SKM-1 treated with dmso at 0.1 percent for 144 hours (cell line): ENCODE data around the gene ADSS1.

Experiments used
- DNase-seq: peaks from one replicate; lab custom pipeline; 2025; ENCODE audit not compliant: unreplicated experiment; lab: John Stamatoyannopoulos, UW

ADSS1 gene

DNA sequence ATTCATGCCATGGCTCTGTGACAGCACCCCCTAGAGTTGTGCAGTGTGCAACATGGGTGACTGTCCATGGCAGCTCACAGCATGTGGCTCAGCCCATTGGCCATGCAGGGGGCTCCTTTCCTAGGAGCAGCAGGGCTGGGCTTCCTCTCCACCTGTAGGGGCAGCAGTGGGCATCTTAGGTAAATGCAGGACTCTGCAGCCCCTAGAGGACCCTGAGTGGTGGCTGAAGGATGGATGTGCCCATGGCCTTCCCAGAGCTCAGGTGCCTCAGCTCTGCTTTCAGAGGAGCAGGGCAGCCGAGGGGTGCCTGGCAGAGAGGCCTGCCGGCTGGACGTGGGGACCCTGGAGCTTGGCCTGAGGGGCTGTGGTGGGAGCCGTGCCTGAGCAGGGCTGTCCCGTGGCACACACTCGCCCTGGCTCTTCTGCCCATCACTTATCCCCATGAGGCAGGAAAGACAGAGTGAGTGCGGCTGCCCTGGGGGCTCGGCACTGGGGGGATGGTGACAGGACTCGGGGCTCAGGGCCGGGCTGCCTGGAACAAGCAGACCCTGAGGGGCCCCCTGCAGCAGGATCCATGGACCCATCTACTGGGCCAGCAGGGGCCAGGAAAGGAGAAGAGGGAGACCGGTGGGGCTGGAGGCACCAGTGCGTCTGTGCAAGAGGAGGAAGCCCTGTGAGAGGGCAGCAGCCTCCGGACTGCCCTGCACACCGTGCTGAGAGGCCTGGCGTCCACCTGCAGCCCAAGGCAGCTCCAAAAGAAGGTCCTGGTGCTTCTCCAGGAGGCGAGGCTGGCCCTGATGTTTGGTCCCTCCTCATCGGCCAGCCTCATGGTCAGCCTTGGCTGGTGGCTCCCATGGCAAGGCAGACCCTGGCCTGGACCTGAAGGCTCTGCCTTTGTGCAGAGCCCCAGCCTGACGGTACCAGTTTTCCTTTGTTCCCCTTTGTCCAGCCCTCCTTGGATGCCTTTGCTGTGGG is 7.6 kb downstream of the ADSS1 start:
- DNase-seq: no peak

DNA sequence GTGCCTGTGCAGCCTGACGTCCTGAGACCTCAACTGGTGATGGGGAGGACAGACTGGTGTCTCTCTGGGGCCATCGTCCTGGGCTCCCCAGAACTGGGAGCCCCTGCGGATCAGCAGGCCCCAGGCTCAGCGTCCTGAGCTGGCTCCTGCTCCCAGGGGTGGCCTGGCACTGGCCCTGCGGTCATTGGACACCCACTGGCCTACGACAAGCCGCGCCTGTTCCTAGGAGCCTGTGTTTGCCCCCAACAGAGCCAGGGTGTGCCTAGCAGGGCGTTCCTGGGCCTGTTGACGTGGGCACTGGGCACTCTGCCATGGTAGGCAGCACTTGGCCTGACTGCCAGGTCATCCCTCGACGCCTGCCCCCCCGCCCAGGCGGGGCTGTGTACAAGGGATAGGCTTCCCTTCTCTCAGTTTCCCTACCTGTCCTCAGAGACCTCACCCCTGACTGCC is 8.4 kb downstream of the ADSS1 start:
- no peak for DNase-seq

DNA sequence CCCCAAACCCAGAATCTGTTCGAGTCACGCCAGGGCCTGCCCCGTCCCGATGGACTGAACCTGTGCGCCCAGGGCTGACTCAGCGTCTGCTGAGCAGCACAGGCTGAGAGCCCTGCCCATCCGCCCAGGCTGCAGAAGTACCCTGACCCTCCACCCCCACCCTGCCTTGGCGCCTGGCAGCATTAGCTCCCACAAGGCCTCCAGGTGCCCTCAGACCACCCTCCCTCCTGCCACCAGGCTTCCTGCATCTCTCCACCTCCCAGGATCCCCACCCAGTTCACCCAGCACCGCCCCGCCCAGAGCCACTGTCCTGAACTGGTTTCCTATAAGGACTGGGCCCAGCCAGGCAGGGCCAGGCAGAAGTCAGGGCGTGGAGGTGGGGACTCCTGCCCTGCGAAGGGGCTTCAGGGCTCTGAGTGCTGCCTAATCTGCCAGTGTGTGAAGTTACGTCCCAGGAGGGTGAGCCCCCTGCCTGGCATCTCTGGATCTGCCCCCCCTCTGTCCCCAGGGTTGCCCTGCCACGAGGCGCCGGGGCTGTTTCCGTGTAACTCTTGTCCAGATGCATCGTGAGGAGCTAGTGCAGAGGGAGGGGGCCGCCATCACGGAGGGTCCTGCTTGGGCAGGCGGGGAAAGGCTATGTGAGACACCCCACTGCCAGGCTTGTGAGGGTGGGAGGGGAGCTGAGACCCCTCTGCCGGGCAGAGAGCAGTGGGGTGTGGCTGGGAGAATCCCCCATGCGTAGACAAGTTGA is 9.1 kb downstream of the ADSS1 start:
- no peak for DNase-seq

- no peak for DNase-seq
Observed at GRCh38 chr14:104734051-104734587, 10.1 kb downstream of the ADSS1 start.

DNA sequence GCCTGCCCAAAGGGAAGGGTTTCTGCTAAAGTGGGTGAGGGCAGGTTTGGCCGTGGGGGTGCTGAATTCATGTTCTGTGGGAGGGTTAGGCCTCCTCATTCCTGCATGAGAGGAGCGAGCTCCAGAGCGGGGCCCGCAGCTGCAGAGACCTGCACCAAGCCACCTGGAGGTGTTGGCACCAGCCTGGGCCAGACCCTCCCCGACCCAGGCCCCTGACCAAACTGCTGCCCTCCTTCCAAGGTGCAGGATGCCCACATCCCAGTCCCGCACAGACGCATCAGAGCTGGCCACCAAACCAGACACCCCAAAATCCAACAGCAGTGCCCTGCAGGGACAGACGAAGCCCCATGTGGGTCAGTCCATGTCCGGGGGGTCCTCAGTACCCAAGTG is 10.6 kb downstream of the ADSS1 start:
- DNase-seq: no peak

DNA sequence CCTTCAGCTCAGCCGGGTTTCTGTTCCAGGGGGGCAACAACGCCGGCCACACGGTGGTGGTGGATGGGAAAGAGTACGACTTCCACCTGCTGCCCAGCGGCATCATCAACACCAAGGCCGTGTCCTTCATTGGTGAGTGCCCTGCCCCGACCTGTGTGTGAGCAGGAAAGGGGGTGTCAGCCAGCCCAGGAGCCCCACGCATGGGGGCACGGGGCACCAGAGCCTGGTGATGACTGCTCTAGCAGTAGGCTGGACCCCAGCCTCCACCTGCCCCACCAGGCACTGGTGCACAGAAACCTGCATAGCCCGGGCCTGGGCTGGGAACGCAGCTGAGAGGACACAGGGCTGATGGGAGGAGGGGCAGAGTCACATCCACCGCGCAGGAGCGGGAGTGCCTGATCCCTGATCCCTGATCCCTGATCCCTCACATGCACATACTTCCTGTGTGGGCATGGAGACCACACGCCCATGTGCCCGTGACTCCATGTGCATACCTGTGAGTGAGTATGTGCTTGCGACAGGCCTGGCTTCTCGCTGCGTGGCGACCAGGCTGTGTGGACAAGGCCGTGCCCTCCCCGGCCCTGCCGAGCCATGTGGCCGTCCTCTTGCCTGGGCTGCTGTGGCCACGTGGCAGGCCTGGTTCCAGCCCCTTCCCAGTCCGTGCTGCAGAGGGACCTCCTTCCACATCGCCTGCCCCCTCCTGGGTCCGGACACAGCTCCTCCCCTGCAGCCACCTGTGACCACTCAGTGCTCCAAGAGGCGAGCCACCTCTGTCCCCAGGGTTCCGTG is 11.2 kb downstream of the ADSS1 start:
- DNase-seq: no peak

GRCh38 chr14:104735830-104736642 is 12.0 kb downstream of the ADSS1 start:
- DNase-seq: peak; percentile 36

GRCh38 chr14:104738375-104739019 is 14.5 kb downstream of the ADSS1 start:
- no peak for DNase-seq

DNA sequence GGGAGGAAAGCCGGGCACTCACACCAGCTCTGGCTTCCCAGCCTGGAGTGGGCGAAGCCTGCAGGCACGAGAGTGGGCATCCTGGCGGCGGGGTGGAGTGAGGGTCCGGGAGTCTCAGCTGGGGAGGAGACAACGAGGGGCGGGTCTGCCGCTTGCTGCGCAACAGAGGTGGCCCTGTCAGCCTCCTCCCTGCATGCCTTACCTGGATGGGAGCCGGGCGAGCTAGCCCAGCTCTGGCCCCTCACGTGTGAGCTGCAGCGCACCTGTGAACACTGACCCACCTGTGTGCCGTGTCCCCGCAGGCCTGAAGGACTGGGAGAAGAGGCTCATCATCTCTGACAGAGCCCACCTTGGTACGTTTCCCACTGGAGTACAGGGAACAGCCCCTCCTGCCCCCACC is 15.0 kb downstream of the ADSS1 start:
- DNase-seq: no peak

GRCh38 chr14:104739546-104740516 is 15.8 kb downstream of the ADSS1 start:
- no peak for DNase-seq

- no peak for DNase-seq
Observed at GRCh38 chr14:104741108-104741802, 17.2 kb downstream of the ADSS1 start.

- no peak for DNase-seq
Observed at GRCh38 chr14:104741803-104742251, 17.8 kb downstream of the ADSS1 start.

DNA sequence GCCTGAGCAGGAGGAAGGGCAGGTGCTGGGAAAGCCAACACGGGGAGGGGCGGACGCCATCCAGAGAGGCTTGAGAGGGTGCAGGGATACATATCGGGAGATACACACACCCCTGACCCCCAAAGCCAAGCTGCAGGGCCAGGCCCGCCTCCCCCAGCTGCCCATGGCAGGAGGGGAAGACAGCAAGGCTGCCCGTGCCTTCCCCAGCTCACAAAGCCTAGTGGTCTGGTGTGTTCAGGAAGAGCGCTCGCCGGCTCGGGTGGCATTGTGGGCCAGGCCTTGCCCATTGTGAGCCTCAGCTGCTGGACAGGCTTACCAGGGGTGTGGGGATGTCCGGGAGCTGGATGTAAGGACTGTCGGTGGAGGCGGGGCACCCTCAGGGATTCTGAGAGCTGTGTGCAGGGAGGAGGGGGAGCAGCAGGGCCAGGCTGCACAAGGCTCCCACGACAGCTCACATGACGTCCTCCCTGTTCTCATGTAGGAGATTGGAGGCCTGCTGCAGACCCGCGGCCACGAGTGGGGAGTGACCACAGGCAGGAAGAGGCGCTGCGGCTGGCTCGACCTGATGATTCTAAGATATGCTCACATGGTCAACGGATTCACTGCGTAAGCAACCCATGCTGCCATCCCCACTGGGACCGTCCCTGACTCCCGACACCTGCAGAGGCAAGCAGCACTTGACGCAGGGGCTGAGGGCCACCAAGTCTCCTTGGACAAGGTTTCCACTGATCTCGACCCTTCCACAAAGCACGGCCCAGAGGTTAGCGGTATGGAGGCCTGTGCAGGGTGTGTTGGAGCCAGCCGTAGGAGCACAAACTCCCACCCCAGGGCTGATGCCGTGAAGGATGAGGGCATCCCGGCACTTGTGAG is 18.8 kb downstream of the ADSS1 start:
- DNase-seq: no peak

DNA sequence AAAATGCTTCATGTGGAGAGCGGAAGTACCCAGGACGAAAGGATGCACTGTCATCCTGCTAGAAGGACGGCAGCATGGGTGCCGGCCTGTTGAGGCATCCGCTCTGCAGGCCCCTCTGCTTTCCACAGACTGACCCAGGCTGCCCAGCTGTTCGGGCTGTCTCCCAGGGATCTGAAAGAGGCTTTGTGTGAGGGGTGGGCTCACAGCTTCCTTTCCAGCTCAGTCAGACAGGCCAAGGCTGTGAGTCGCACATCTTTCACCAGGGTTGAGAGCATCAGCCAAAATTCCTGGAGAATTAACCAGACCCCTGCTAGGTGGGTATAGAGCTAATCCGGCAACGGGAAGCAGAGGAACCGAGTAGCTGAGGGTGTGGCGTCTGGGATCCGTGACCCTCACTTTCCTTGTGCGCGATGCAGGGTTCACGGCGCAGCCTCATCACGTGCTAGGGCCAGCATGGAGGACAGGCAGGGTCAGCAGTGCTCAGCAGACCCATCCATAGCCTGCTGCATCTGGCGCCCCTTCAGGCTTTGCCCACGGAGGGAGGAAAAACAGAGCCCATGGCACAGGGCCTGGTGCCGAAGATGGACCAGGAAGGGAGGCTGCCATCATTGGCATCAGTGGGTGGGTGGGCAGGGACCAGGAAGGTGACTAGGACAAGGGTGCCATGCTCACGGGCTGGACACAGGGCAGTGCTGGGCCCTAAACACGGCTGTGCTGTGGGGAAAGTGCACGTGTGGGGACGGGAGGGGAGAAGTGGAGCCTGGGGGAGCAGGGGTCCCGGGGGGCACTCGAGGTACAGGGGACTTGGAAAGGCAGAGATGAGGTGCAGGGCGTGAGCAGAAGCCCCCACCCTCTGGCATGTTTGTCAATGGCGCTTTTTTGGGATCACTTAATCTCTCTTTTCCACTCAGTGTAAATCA is 19.7 kb downstream of the ADSS1 start:
- no peak for DNase-seq

- DNase-seq: no peak
Observed at GRCh38 chr14:104744484-104744883, 20.5 kb downstream of the ADSS1 start.

GRCh38 chr14:104745431-104745830 is 21.4 kb downstream of the ADSS1 start:
- DNase-seq: no peak
